Left lung (tissue), 10 donors: ENCODE data around the gene RPL37A. TPM values are rescaled to one million over a fixed set of nuclear protein-coding genes. Genes with fewer than 3 reads are reported as not detected.

Experiments
- ATAC-seq: fragments of 200-7000 bp; cut with Tn5 transposase; one replicate; pipeline ENCODE4 v1.9.1; 2020; ENCODE audit warnings: moderate library complexity
- DNase-seq, 4 donors: peaks; one replicate each; pipeline ENCODE4 v3.0.0-alpha.2; 2013 to 2020
- H3K27ac ChIP-seq, 2 donors: fragments of 200-600 bp; sonication (generic) in 1 of 2; one replicate each; pipeline versions ENCODE4 v1.5.0 to v1.8.0; 2020 to 2021
- H3K27me3 ChIP-seq, 2 donors: fragments of 200-600 bp; sonication (generic) in 1 of 2; one replicate each; pipeline versions ENCODE4 v1.5.0 to v1.8.0; 2020 to 2021
- H3K36me3 ChIP-seq, 2 donors: fragments of 200-600 bp; sonication (generic) in 1 of 2; one replicate each; pipeline versions ENCODE4 v1.5.0 to v1.8.0; 2020 to 2021
- H3K4me1 ChIP-seq, 2 donors: fragments of 200-600 bp; one replicate each; pipeline ENCODE4 v1.8.0; 2021
- H3K4me3 ChIP-seq, 2 donors: fragments of 200-600 bp; sonication (generic) in 1 of 2; one replicate each; pipeline versions ENCODE4 v1.5.0 to v1.8.0; 2020 to 2021; ENCODE audit warnings: mild to moderate bottlenecking in 1 of 2
- H3K9me3 ChIP-seq, 2 donors: fragments of 200-600 bp; sonication (generic) in 1 of 2; one replicate each; pipeline versions ENCODE4 v1.5.0 to v1.8.0; 2020 to 2021
- intact Hi-C, 2 donors: fragments of 100-400 bp; cut with DNase I; formaldehyde crosslinking; loops; one replicate each; pipeline versions ENCODE4 v1.11.2 to v1.14.2; 2022
- polyA plus RNA-seq, 6 donors: library from polyadenylated mRNA; unstranded; fragments of 120-200 nt; gene quantifications; one replicate each; pipeline ENCODE4 v1.2.1, GENCODE V29; 2013; ENCODE audit not compliant: insufficient read length in 6 of 6
- total RNA-seq, 2 donors: library from RNA; stranded (reverse); fragmentation: NEBNext Ultra II Directional; extraction: Animal tissue kit (Norgen Biotek cat#: 25700); gene quantifications; one replicate each; pipeline ENCODE4 v1.2.1, GENCODE V29; 2021
- TF ChIP-seq, protein P1 (sequence below), 2 donors: fragments of 200-600 bp; sonication (generic) in 1 of 2; IDR thresholded peaks; one replicate each; pipeline versions ENCODE4 v1.5.0 to v1.8.0; 2021; ENCODE audit warnings: antibody characterized with exemption in 2 of 2
- donor health status: DM: no; HTN: yes; CAD: no.
- donor health status: DM: no; HTN: no; CAD: no.

RPL37A gene
- total and polyA plus RNA-seq, 8 donors: 1,937 to 3,203 (median 2,820) TPM

DNA sequence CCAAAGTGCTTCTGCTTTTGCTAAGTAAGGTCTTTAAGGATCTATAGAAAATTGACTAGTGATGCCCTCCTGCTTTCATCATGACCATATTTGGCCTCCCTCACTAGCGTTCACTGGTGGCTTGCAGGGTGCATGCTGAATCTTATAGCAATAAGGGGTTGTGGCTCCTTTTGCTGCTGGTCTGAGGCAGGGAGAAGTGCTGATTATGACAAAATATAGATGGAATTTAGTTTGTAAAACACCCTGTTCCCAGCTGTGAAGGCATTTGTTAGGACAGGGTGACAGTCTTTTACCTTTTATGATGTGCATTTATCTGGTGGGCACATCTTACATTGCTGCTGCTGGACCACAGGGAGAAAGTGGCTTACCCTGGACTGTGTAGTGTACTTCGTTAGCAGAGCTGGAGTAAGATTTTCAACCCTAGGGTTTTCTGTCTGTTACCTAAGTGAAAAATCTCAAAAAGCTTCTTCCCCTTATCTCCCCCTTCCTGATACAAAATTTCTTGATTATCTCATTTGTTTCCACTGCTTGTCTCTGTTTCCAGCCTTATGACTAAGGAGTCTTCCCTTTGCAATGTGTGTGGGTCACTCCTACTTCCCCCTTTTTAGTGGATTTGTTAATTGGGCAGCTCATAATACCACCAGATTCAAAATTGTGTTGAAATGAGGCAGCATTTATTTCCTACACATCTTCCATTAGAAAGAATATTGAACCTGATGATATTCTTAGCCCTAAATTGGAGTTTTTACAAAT lies 21.2 kb upstream of the RPL37A start:
- intact Hi-C loops: no loop called here
- no peak overlapping the region for H3K27ac ChIP-seq
- H3K4me3 ChIP-seq: no peak overlapping the region
- TF ChIP-seq, protein P1, sequence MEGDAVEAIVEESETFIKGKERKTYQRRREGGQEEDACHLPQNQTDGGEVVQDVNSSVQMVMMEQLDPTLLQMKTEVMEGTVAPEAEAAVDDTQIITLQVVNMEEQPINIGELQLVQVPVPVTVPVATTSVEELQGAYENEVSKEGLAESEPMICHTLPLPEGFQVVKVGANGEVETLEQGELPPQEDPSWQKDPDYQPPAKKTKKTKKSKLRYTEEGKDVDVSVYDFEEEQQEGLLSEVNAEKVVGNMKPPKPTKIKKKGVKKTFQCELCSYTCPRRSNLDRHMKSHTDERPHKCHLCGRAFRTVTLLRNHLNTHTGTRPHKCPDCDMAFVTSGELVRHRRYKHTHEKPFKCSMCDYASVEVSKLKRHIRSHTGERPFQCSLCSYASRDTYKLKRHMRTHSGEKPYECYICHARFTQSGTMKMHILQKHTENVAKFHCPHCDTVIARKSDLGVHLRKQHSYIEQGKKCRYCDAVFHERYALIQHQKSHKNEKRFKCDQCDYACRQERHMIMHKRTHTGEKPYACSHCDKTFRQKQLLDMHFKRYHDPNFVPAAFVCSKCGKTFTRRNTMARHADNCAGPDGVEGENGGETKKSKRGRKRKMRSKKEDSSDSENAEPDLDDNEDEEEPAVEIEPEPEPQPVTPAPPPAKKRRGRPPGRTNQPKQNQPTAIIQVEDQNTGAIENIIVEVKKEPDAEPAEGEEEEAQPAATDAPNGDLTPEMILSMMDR (IDR thresholded peaks at IDR 0.05): no peak
- H3K4me1 ChIP-seq: peaks cover 0 to 18% of the 10 kb centered on the region in 2 donors
- ATAC-seq (peak; percentile 57), DNase-seq (no peak)
- H3K9me3 ChIP-seq: no peaks in the 10 kb centered on the region
- H3K36me3 ChIP-seq: peaks cover 0 to 58% of the 10 kb centered on the region in 2 donors
- no peaks in the 10 kb centered on the region for H3K27me3 ChIP-seq

DNA sequence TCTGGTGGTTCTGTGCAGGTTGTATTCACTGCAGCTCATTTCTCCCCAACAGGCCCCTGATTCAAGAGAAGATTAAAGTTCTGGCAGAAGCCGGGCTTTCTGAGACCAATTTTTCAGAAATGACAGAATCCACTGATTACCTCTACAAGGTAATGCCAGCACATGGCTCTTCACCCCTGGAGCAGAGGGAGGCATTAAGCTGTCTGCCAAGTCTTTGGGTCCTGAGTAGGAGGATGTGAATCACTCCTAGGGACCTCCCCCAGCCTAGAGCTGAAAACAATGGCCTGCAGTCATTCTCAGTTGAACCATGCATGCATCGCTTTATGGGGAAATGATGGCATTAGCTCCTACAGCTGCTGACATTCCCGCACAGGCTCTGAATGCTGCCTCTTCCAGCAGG lies 20.5 kb upstream of the RPL37A start:
- Histone ChIP-seq H3K36me3 (peaks cover 0 to 65% of the 10 kb centered on the region in 2 donors), H3K9me3 (no peaks in the 10 kb centered on the region), H3K27me3 (no peaks in the 10 kb centered on the region), H3K27ac (no peak overlapping the region), H3K4me3 (no peak overlapping the region), H3K4me1 (peaks cover 0 to 18% of the 10 kb centered on the region in 2 donors)
- intact Hi-C loops: no loop called here
- peak; percentile 75 for ATAC-seq
- DNase-seq: no peak
- TF ChIP-seq, protein P1 (IDR thresholded peaks at IDR 0.05): no peak

DNA sequence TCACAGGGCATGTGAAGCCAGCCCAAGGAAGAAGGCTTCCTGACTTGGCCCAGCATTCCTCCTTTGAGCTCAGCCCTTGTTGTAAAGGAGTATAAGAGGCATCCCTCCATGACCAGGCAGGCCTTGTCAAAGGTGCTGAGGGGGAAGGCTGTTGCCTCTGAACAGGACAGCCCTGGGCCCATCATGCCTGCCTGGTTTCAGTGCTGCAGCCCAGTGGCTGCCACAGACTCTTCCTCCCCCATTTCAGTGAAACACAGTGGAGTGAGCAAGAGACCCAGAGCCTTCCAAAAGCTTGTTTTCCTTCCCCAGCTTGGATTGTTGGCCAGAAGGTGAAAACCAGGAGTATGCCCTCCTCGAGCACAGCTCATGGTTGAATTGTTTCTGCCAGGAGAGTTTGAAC lies 19.9 kb upstream of the RPL37A start:
- no peaks in the 10 kb centered on the region for H3K27me3 ChIP-seq
- peaks cover 0 to 70% of the 10 kb centered on the region in 2 donors for H3K36me3 ChIP-seq
- ATAC-seq (no peak), DNase-seq (no peak)
- TF ChIP-seq, protein P1 (IDR thresholded peaks at IDR 0.05): no peak
- H3K27ac ChIP-seq: no peak overlapping the region
- peaks cover 0 to 18% of the 10 kb centered on the region in 2 donors for H3K4me1 ChIP-seq
- H3K4me3 ChIP-seq: no peak overlapping the region
- no peaks in the 10 kb centered on the region for H3K9me3 ChIP-seq
- intact Hi-C loops: no loop called here

DNA sequence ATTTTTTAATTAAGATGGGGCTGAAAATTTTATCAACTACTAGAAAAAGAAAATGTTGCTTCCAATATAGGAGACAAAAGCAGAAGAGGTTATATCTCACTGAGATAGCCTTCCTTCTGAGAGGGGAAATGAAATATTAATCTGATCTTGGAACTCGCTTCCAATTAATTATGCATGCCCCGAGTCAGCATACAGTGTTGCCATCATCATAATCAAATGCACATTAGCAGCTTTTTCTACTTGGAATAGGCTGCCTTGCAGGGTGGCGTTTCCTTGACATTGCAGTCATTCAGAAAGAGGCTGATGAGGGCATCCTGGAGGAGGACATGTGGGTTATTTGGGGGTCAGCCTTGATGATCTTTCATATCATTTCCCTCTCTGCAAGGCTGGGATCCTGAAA lies 18.4 kb upstream of the RPL37A start:
- H3K4me3 ChIP-seq: no peak overlapping the region
- no peak for DNase-seq
- intact Hi-C loops: no loop called here
- TF ChIP-seq, protein P1 (IDR thresholded peaks at IDR 0.05): no peak
- peaks cover 0 to 70% of the 10 kb centered on the region in 2 donors for H3K36me3 ChIP-seq
- no peaks in the 10 kb centered on the region for H3K27me3 ChIP-seq
- H3K9me3 ChIP-seq: no peaks in the 10 kb centered on the region
- H3K4me1 ChIP-seq: peaks cover 0 to 18% of the 10 kb centered on the region in 2 donors
- no peak for ATAC-seq
- no peak overlapping the region for H3K27ac ChIP-seq

DNA sequence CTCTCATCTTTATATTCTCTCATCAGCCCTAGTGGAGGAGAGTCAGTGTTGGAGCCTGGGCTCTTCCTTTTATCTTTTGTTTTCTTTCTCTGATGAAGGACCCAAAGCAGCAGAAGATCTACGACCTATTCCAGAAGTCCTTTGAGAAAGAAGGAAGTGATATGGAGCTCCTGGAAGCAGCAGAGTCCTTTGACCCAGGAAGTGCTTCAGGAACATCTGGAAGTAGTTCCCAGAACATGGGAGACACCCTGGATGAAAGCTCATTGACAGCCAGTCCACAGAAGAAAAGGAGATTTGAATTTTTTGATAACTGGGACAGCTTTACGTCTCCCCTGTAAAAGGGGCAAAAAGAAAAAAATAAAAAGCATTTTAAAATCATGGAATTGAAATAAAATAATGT lies 16.0 kb upstream of the RPL37A start:
- Histone ChIP-seq H3K27me3 (no peaks in the 10 kb centered on the region), H3K4me3 (no peak overlapping the region), H3K9me3 (no peaks in the 10 kb centered on the region), H3K27ac (no peak overlapping the region), H3K4me1 (peaks cover 0 to 19% of the 10 kb centered on the region in 2 donors), H3K36me3 (peaks cover 0 to 57% of the 10 kb centered on the region in 2 donors)
- intact Hi-C loops: no loop called here
- TF ChIP-seq, protein P1 (IDR thresholded peaks at IDR 0.05): no peak
- no peak for ATAC-seq
- DNase-seq: no peak
